Calu3 (cell line): ENCODE data around the gene NUP210. TPM values are rescaled to one million over a fixed set of nuclear protein-coding genes. Genes with fewer than 3 reads are reported as not detected.

ENCODE experiments used
- BruUV-seq: library from RNA; stranded (reverse); fragments of 400-500 nt; replicated peaks from 2 replicates; lab custom pipeline; 2021; lab: Mats Ljungman, UMichigan
- CTCF ChIA-PET: fragments of 300-600 bp; sonication (Branson Sonifier 250); formaldehyde crosslinking; loops from one replicate; lab custom pipeline; 2022; ENCODE audit warnings: antibody characterized with exemption; lab: Charles Lee
- DNase-seq: peaks from one replicate; pipeline ENCODE4 v3.0.0; 2022
- H3K27ac Mint-ChIP-seq: one replicate; pipeline ENCODE4 v1.8.0; 2022; ENCODE audit warnings: mixed read lengths; ENCODE audit not compliant: unreplicated experiment
- H3K27me3 Mint-ChIP-seq: one replicate; pipeline ENCODE4 v1.8.0; 2022; ENCODE audit warnings: mixed read lengths; ENCODE audit not compliant: unreplicated experiment
- H3K36me3 Mint-ChIP-seq: one replicate; pipeline ENCODE4 v1.8.0; 2022; ENCODE audit warnings: mild to moderate bottlenecking, moderate library complexity, mixed read lengths; ENCODE audit not compliant: insufficient read depth, unreplicated experiment
- H3K4me1 Mint-ChIP-seq: one replicate; pipeline ENCODE4 v1.8.0; 2022; ENCODE audit warnings: mild to moderate bottlenecking, low read depth, mixed read lengths; ENCODE audit not compliant: unreplicated experiment
- H3K4me3 Mint-ChIP-seq: one replicate; pipeline ENCODE4 v1.8.0; 2022; ENCODE audit warnings: mild to moderate bottlenecking, low read depth, moderate library complexity, mixed read lengths; ENCODE audit not compliant: unreplicated experiment
- H3K9me3 Mint-ChIP-seq: one replicate; pipeline ENCODE4 v1.8.0; 2022; ENCODE audit warnings: low read depth, mixed read lengths; ENCODE audit not compliant: unreplicated experiment
- intact Hi-C: fragments of 100-400 bp; cut with micrococcal nuclease; formaldehyde crosslinking; loops from one replicate; pipeline ENCODE4 v1.10.0; 2022; ENCODE audit not compliant: unreplicated experiment
- total RNA-seq: library from RNA; stranded (reverse); gene quantifications from 2 replicates; pipeline ENCODE4 v1.2.3, GENCODE V29; 2022
- TF ChIP-seq, protein P1 (sequence below): fragments of 200-600 bp; IDR thresholded peaks from one replicate; pipeline ENCODE4 v1.8.0; 2022; ENCODE audit warnings: antibody characterized with exemption; ENCODE audit not compliant: unreplicated experiment

NUP210 gene
- total RNA-seq, 1 experiment from 2014 or later: 76.9 TPM

DNA sequence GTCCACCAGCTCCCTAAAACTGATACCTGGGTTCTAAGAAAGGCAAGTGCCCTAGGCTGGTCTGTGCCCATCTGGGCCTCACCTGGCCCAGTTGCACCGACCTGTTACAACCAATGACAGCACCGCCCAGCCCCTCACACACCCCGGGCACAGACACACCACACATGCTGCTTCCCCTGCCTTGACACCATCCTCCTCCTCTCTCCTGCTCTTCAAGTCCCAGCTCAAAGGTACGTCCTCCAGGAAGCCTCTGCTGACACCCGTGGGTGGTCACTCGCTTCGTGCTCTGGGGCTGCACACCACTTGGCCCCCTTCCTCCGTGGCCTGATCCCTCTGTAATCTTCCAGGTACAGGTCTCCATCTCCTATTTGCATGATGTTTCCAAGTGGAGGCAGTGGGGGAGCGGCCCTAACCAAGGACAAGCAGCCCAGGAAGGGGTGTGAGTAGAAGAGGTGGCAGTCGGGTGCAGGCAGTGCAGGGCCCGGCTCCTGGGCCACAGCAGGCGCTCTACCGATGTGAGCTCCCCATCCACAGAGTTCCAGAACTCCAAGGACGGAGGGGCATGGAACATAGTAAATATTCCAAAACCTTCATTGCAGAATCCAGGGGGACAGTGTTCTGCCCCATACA is 144.6 kb downstream of the NUP210 start:
- H3K4me3 Mint-ChIP-seq: no peak overlapping the region
- H3K4me1 Mint-ChIP-seq: no peaks in the 10 kb centered on the region
- no peak overlapping the region for H3K27ac Mint-ChIP-seq
- intact Hi-C loops: no loop called here
- H3K36me3 Mint-ChIP-seq: no peaks in the 10 kb centered on the region
- TF ChIP-seq, protein P1, sequence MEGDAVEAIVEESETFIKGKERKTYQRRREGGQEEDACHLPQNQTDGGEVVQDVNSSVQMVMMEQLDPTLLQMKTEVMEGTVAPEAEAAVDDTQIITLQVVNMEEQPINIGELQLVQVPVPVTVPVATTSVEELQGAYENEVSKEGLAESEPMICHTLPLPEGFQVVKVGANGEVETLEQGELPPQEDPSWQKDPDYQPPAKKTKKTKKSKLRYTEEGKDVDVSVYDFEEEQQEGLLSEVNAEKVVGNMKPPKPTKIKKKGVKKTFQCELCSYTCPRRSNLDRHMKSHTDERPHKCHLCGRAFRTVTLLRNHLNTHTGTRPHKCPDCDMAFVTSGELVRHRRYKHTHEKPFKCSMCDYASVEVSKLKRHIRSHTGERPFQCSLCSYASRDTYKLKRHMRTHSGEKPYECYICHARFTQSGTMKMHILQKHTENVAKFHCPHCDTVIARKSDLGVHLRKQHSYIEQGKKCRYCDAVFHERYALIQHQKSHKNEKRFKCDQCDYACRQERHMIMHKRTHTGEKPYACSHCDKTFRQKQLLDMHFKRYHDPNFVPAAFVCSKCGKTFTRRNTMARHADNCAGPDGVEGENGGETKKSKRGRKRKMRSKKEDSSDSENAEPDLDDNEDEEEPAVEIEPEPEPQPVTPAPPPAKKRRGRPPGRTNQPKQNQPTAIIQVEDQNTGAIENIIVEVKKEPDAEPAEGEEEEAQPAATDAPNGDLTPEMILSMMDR: no peak
- peaks cover 72% of the 10 kb centered on the region for H3K27me3 Mint-ChIP-seq
- H3K9me3 Mint-ChIP-seq: no peaks in the 10 kb centered on the region
- DNase-seq: no peak
- CTCF ChIA-PET: no interaction called here
- BruUV-seq: no TSS peak

DNA sequence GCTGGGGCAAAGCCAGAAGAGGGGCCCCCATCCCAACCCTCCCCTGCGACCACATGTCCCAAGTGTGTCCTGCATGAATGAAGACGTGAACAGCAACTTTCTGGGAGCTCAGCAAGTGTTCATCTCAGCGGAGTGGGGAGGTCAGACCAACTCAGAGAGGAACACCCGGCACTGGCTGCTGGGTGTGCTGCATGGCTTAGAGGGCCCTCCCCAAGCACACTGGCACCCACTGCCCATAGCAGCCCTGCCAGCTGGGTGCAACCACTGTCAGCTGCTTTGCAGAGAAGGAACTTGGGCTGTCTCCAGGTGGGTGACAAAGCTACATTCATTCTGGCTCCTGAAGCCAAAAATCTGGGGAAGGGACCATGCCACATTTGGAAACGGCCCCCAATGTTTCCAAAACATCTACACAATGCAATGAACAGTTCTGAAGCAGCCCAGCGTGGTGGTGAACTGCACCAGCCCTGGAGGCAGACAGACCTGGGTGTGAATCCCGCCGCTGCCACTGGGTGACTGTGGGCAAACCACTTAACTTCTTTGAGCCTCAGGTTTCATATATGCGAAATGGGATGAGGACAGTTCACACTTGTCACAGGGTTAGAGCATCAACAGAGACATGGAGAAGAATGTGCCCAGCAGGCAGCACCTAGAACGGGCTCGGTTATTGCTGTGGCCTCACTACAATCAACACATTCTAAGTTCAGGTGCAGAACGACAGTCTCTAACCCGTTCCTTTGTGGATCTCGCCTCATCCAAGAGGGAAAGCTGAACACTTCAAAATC is 145.4 kb downstream of the NUP210 start:
- CTCF ChIA-PET: no interaction called here
- Mint-ChIP-seq H3K4me1 (no peaks in the 10 kb centered on the region), H3K27me3 (peaks cover 71% of the 10 kb centered on the region), H3K9me3 (no peaks in the 10 kb centered on the region), H3K4me3 (no peak overlapping the region), H3K27ac (no peak overlapping the region), H3K36me3 (no peaks in the 10 kb centered on the region)
- no peak for DNase-seq
- intact Hi-C loops: no loop called here
- TF ChIP-seq, protein P1: no peak
- BruUV-seq: no TSS peak

DNA sequence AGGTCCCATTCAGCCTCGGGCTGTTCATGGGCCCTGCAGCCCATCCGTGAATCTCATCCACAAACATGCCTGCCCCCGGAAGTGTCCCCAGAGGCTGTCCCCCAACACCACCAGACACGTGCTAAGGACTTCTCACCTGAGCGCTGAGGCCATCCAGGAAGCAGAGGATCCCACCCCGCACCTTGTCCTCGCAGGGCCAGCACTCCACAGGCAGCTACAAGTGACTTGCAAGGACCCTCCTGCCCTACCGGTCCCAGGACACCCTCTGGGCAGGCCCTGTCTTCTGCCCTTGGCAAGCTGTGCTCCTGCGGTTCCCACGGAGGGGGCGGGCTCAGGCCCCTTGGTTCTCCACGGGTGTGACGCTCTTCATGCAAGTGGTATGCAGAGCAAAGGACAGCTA is 146.0 kb downstream of the NUP210 start:
- intact Hi-C loops: no loop called here
- Mint-ChIP-seq H3K27me3 (peaks cover 75% of the 10 kb centered on the region), H3K9me3 (no peaks in the 10 kb centered on the region), H3K36me3 (no peaks in the 10 kb centered on the region), H3K4me3 (no peak overlapping the region), H3K27ac (no peak overlapping the region), H3K4me1 (no peaks in the 10 kb centered on the region)
- no TSS peak for BruUV-seq
- TF ChIP-seq, protein P1: no peak
- CTCF ChIA-PET: no interaction called here
- DNase-seq: no peak

DNA sequence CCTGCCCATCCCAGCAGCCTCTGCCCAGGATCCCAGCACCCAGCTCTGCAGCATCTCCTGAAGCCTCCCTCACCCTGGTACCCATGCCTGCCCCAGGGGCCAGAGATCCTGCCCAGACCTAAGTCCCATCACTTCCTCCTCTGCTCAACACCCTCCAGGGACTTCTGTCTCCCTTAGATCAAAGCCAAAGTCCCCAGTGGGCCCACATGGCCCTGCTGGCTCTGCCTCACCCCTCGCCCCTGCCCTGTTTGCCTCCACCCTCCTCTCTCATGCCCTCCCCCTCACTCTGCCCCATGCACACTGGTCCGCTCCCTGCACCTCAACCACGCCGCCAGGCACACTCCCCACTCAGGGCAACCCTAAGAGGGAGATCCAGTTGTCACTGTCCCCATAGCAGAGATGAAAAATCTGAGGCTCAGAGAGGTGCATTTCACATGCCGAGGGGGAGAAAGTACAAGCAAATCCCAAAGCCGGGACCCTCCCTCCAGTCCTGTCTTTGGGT is 146.5 kb downstream of the NUP210 start:
- CTCF ChIA-PET: no interaction called here
- TF ChIP-seq, protein P1: no peak
- H3K36me3 Mint-ChIP-seq: no peaks in the 10 kb centered on the region
- no peaks in the 10 kb centered on the region for H3K4me1 Mint-ChIP-seq
- H3K4me3 Mint-ChIP-seq: no peak overlapping the region
- no peaks in the 10 kb centered on the region for H3K9me3 Mint-ChIP-seq
- no peak for DNase-seq
- intact Hi-C loops: no loop called here
- peaks cover 80% of the 10 kb centered on the region for H3K27me3 Mint-ChIP-seq
- no peak overlapping the region for H3K27ac Mint-ChIP-seq
- no TSS peak for BruUV-seq
